ENCODE results near the gene LRRC1.
"Not testable (repeated sequence)": the region's sequence is repeated elsewhere in the genome, so short reads cannot be mapped to it uniquely, and the experiment has no call there.

Gene LRRC1

GRCh38 chr6:53805016-53805415 lies 10.2 kb downstream of the LRRC1 start:
- CTCF ChIA-PET, result interaction anchor here (0.7 to 1.0 kb wide), 2 partner anchors 151 to 286 kb away, joined by 4 read pairs; no protein-coding TSS in a partner anchor
- peaks cover 42% of the 10 kb centered on the region for H3K4me1 ChIP-seq (ENCODE audit: control insufficient read depth, insufficient read depth, low read length)
- H3K27ac ChIP-seq (ENCODE audit: extremely low read depth, low read depth, low read length), result no peak overlapping the region
- POLR2A ChIA-PET, result no interaction called here
- H3K9me3 ChIP-seq (ENCODE audit: control insufficient read depth, insufficient read depth, low read depth, low read length), result no peaks in the 10 kb centered on the region
- no peak for TF ChIP-seq TCF7L2 (IDR thresholded peaks at IDR 0.05; ENCODE audit: borderline replicate concordance, low read depth, low read length)
- TF ChIP-seq SP2 (tag by site-specific recombination; IDR thresholded peaks at IDR 0.05), result no peak
- H3K4me3 ChIP-seq (ENCODE audit: low read depth, low read length), result no peak overlapping the region
- H3K36me3 ChIP-seq (ENCODE audit: control insufficient read depth in 2 of 2, insufficient read depth in 1 of 2, low read length in 2 of 2), result no peaks in the 10 kb centered on the region

- CTCF ChIA-PET, result interaction anchor here (1.0 to 1.4 kb wide), 3 partner anchors 9 to 11 kb away, joined by 3 to 8 read pairs (median 3); partner anchors contain the start of gene LRRC1
Measured at GRCh38 chr6:53805725-53806124, 10.9 kb downstream of the LRRC1 start.

GRCh38 chr6:53807606-53808005 lies 12.8 kb downstream of the LRRC1 start:
- H3K9me3 ChIP-seq (ENCODE audit: control insufficient read depth, insufficient read depth, low read depth, low read length); POLR2A ChIA-PET; H3K36me3 ChIP-seq (ENCODE audit: control insufficient read depth in 2 of 2, insufficient read depth in 1 of 2, low read length in 2 of 2); H3K27ac ChIP-seq (ENCODE audit: extremely low read depth, low read depth, low read length); H3K4me3 ChIP-seq (ENCODE audit: low read depth, low read length): not testable (repeated sequence)
- H3K4me1 ChIP-seq (ENCODE audit: control insufficient read depth, insufficient read depth, low read length), result peaks cover 36% of the 10 kb centered on the region
- CTCF ChIA-PET, result interaction anchor here (0.6 to 1.7 kb wide), 3 partner anchors 13 to 147 kb away, joined by 3 to 4 read pairs (median 4); no protein-coding TSS in a partner anchor

More at GRCh38 chr6:53805725-53806124, 10.9 kb downstream of the LRRC1 start:
- no peaks in the 10 kb centered on the region for H3K36me3 ChIP-seq (ENCODE audit: control insufficient read depth in 2 of 2, insufficient read depth in 1 of 2, low read length in 2 of 2)
- no peak overlapping the region for H3K4me3 ChIP-seq (ENCODE audit: low read depth, low read length)
- POLR2A ChIA-PET, result interaction anchor here (1.6 kb wide), 1 partner anchor 11 kb away, joined by 7 read pairs; the partner anchor contains the start of gene LRRC1
- no peaks in the 10 kb centered on the region for H3K9me3 ChIP-seq (ENCODE audit: control insufficient read depth, insufficient read depth, low read depth, low read length)
- H3K4me1 ChIP-seq (ENCODE audit: control insufficient read depth, insufficient read depth, low read length), result peaks cover 45% of the 10 kb centered on the region
- H3K27ac ChIP-seq (ENCODE audit: extremely low read depth, low read depth, low read length), result no peak overlapping the region
- TF ChIP-seq ZNF121 (tag by site-specific recombination; IDR thresholded peaks at IDR 0.05) (no peak), SETDB1 (IDR thresholded peaks at IDR 0.05; ENCODE audit: insufficient read length, low read length) (no peak), ZNF501 (tag by site-specific recombination; IDR thresholded peaks at IDR 0.05) (no peak), OSR2 (tag by site-specific recombination; IDR thresholded peaks at IDR 0.05) (0 out of 2 replicates have a peak, but pooled peaks have one; percentile 23), ZNF433 (tag by site-specific recombination; IDR thresholded peaks at IDR 0.05; ENCODE audit: low read depth) (no peak), ZBTB8A (tag by site-specific recombination; IDR thresholded peaks at IDR 0.05) (0 out of 2 replicates have a peak, but pooled peaks have one; percentile 29), GLIS2 (tag by site-specific recombination; IDR thresholded peaks at IDR 0.05) (no peak), ZIC2 (tag by site-specific recombination; IDR thresholded peaks at IDR 0.05) (peak; percentile 76), BCL6B (tag by site-specific recombination; IDR thresholded peaks at IDR 0.05) (no peak), ZNF223 (tag by site-specific recombination; IDR thresholded peaks at IDR 0.05) (0 out of 2 replicates have a peak, but pooled peaks have one; percentile 27), ZBTB20 (tag by site-specific recombination; IDR thresholded peaks at IDR 0.05) (0 out of 2 replicates have a peak, but pooled peaks have one; percentile 14)

GRCh38 chr6:53808302-53808881 lies 13.6 kb downstream of the LRRC1 start:
- POLR2A ChIA-PET, result interaction anchor here (1.1 kb wide), 1 partner anchor 13 kb away, joined by 4 read pairs; the partner anchor contains the start of gene LRRC1
- CTCF ChIA-PET, result interaction anchor here (0.8 to 1.1 kb wide), 2 partner anchors 54 to 83 kb away, joined by 3 read pairs; no protein-coding TSS in a partner anchor
- TF ChIP-seq HIC1 (tag by site-specific recombination; IDR thresholded peaks at IDR 0.05), result no peak
- peak; percentile 33; the same call in 1 of the 2 replicates for TF ChIP-seq PRDM6 (tag by site-specific recombination; IDR thresholded peaks at IDR 0.05)

More at GRCh38 chr6:53808302-53808881, 13.6 kb downstream of the LRRC1 start:
- H3K9me3 ChIP-seq (ENCODE audit: control insufficient read depth, insufficient read depth, low read depth, low read length), result no peaks in the 10 kb centered on the region
- peaks cover 31% of the 10 kb centered on the region for H3K4me1 ChIP-seq (ENCODE audit: control insufficient read depth, insufficient read depth, low read length)
- no peaks in the 10 kb centered on the region for H3K36me3 ChIP-seq (ENCODE audit: control insufficient read depth in 2 of 2, insufficient read depth in 1 of 2, low read length in 2 of 2)
- no peak overlapping the region for H3K27ac ChIP-seq (ENCODE audit: extremely low read depth, low read depth, low read length)
- no peak overlapping the region for H3K4me3 ChIP-seq (ENCODE audit: low read depth, low read length)

Measured in HEK293 (cell line).